SK-N-SH (cell line): Measurements from ENCODE around the gene TECTB. TPM values are rescaled to one million over a fixed set of nuclear protein-coding genes. Genes with fewer than 3 reads are reported as not detected.

ENCODE experiments used
- CTCF ChIA-PET: fragments of 300-600, 350-600 bp; formaldehyde crosslinking; extraction: SDS; loops from one replicate; lab custom pipeline; 2021; lab: Yijun Ruan, JAX
- POLR2A ChIA-PET: fragments of 350-600 bp; sonication (Branson Sonifier 250); formaldehyde crosslinking; extraction: SDS; loops from one replicate; lab custom pipeline; 2020; ENCODE audit warnings: antibody characterized with exemption, inconsistent platforms; lab: Yijun Ruan, JAX
- DNase-seq: peaks from one replicate; pipeline ENCODE4 v3.0.0; 2012
- H2AFZ ChIP-seq: fragments of 200-600 bp; sonication (generic); 2 replicates; pipeline ENCODE4 v1.8.1; 2016; ENCODE audit warnings: antibody characterized with exemption, mild to moderate bottlenecking, low read depth
- H3F3A ChIP-seq: fragments of 200-600 bp; sonication (generic); replicated peaks from 2 replicates; pipeline ENCODE3; 2016; ENCODE audit warnings: antibody characterized with exemption, mild to moderate bottlenecking; ENCODE audit not compliant: insufficient read depth
- H3K27ac ChIP-seq, 2 experiments: fragments of 200-500 bp in 1 of 2; fragments of 200-600 bp in 1 of 2; sonication (Bioruptor generic) in 1 of 2; sonication (generic), shearing (Covaris generic) in 1 of 2; 2 replicates each; pipeline versions ENCODE4 v1.5.1 to v1.6.1; 2014 to 2016; ENCODE audit warnings: low read depth in 2 of 2, inconsistent platforms in 1 of 2, low read length in 1 of 2, mild to moderate bottlenecking in 1 of 2, mixed read lengths in 1 of 2
- H3K27me3 ChIP-seq: fragments of 200-600 bp; sonication (generic), shearing (Covaris generic); 2 replicates; pipeline ENCODE4 v1.6.1; 2016; ENCODE audit warnings: mixed run types; ENCODE audit not compliant: insufficient read depth
- H3K36me3 ChIP-seq, 2 experiments: fragments of 200-500 bp in 1 of 2; fragments of 200-600 bp in 1 of 2; sonication (Bioruptor generic) in 1 of 2; sonication (generic) in 1 of 2; replicated peaks in 1 of 2; 2 replicates each; pipeline versions ENCODE3 to v1.5.1; 2014 to 2016; ENCODE audit warnings: low read length in 1 of 2, mild to moderate bottlenecking in 1 of 2; ENCODE audit not compliant: insufficient read depth in 2 of 2, control insufficient read depth in 1 of 2
- H3K4me1 ChIP-seq, 2 experiments: fragments of 200-500 bp in 1 of 2; fragments of 200-600 bp in 1 of 2; sonication (Bioruptor generic) in 1 of 2; sonication (generic), shearing (Covaris generic) in 1 of 2; 2 replicates each; pipeline versions ENCODE4 v1.5.1 to v1.6.1; 2014 to 2016; ENCODE audit warnings: low read depth in 1 of 2, low read length in 1 of 2, mixed run types in 1 of 2; ENCODE audit not compliant: insufficient read depth in 2 of 2, control insufficient read depth in 1 of 2
- H3K4me2 ChIP-seq: fragments of 200-600 bp; sonication (generic), shearing (Covaris generic); 2 replicates; pipeline ENCODE4 v1.6.1; 2017; ENCODE audit warnings: mixed run types
- H3K4me3 ChIP-seq, 2 experiments: fragments of 200-500 bp in 1 of 2; fragments of 200-600 bp in 1 of 2; sonication (Bioruptor generic) in 1 of 2; sonication (generic), shearing (Covaris generic) in 1 of 2; 2 replicates each; pipeline versions ENCODE4 v1.5.1 to v1.8.1; 2014 to 2016; ENCODE audit warnings: low read depth in 2 of 2, inconsistent platforms in 1 of 2, low read length in 1 of 2, mild to moderate bottlenecking in 1 of 2, mixed read lengths in 1 of 2, moderate library complexity in 1 of 2
- H3K79me2 ChIP-seq: fragments of 200-600 bp; sonication (generic); 2 replicates; pipeline ENCODE4 v1.8.1; 2017; ENCODE audit warnings: mild to moderate bottlenecking; ENCODE audit not compliant: insufficient read depth
- H3K9ac ChIP-seq: fragments of 200-600 bp; sonication (generic); 2 replicates; pipeline ENCODE4 v1.6.1; 2017; ENCODE audit warnings: mixed run types
- H3K9me2 ChIP-seq: fragments of 200-600 bp; sonication (generic); 2 replicates; pipeline ENCODE4 v1.6.1; 2017; ENCODE audit warnings: mixed run types
- H3K9me3 ChIP-seq: fragments of 200-600 bp; sonication (generic); 2 replicates; pipeline ENCODE4 v1.6.1; 2017; ENCODE audit warnings: mixed run types, mild to moderate bottlenecking, moderate library complexity
- H4K20me1 ChIP-seq: fragments of 200-600 bp; sonication (generic); 2 replicates; pipeline ENCODE4 v1.6.1; 2017; ENCODE audit warnings: mild to moderate bottlenecking, mixed run types; ENCODE audit not compliant: insufficient read depth
- EP300 ChIP-seq, 2 experiments: IDR thresholded peaks; 2 replicates each; pipeline versions ENCODE4 v1.4.0 to v1.6.1; 2012; ENCODE audit warnings: borderline replicate concordance in 1 of 2, low read depth in 1 of 2, low read length in 1 of 2
- FOXM1 ChIP-seq: IDR thresholded peaks from 2 replicates; pipeline ENCODE4 v1.4.0; 2012; ENCODE audit warnings: low read depth, mild to moderate bottlenecking
- GABPA ChIP-seq: IDR thresholded peaks from 2 replicates; pipeline ENCODE4 v1.4.0; 2012; ENCODE audit warnings: low read depth, mild to moderate bottlenecking
- MEF2A ChIP-seq: IDR thresholded peaks from 2 replicates; pipeline ENCODE4 v1.4.0; 2012; ENCODE audit warnings: low read depth, borderline replicate concordance
- NRF1 ChIP-seq: IDR thresholded peaks from 2 replicates; pipeline ENCODE4 v1.6.1; 2012; ENCODE audit warnings: low read depth, mild to moderate bottlenecking, low read length
- POLR2AphosphoS5 ChIP-seq: IDR thresholded peaks from 2 replicates; pipeline ENCODE4 v1.6.1; 2012; ENCODE audit warnings: low read depth, low read length
- RAD21 ChIP-seq: IDR thresholded peaks from 2 replicates; pipeline ENCODE4 v1.6.1; 2012; ENCODE audit warnings: mild to moderate bottlenecking, low read length
- RFX5 ChIP-seq: IDR thresholded peaks from 2 replicates; pipeline ENCODE4 v1.6.1; 2012; ENCODE audit warnings: mild to moderate bottlenecking, improper control_type of control experiment, low read length
- TCF12 ChIP-seq: IDR thresholded peaks from 2 replicates; pipeline ENCODE4 v1.4.0; 2012
- TEAD4 ChIP-seq: IDR thresholded peaks from 2 replicates; pipeline ENCODE4 v1.4.0; 2012; ENCODE audit warnings: mild to moderate bottlenecking, borderline replicate concordance; ENCODE audit not compliant: insufficient read depth
- WGBS: methylation state at CpG from one replicate; pipeline ENCODE4 v1.1.6; 2017; ENCODE audit warnings: low lambda C conversion rate; 5-methylcytosine and 5-hydroxymethylcytosine counted together
- polyA plus RNA-seq, 3 experiments: library from polyadenylated mRNA; depleted of rRNA; stranded (reverse); fragments of >200 nt; gene quantifications; 2 replicates each; pipeline ENCODE4 v1.2.3, GENCODE V29; 2012
- TF ChIP-seq, protein P1 (sequence below): IDR thresholded peaks from 2 replicates; pipeline ENCODE4; 2012
- TF ChIP-seq, protein P2 (sequence below): fragments of 150-350 bp; IDR thresholded peaks from 2 replicates; pipeline ENCODE4 v1.6.1; 2017; ENCODE audit warnings: antibody characterized with exemption, low read length, low read depth, borderline replicate concordance
- TF ChIP-seq, protein P3 (sequence below): fragments of 200-600 bp; sonication (generic); IDR thresholded peaks from 2 replicates; pipeline ENCODE4 v1.6.1; 2017; ENCODE audit warnings: antibody characterized with exemption, mild to moderate bottlenecking, moderate library complexity

TECTB gene
- polyA plus RNA-seq, 1 of the 3 experiments (the other 2 are of a cell fraction): not detected

GRCh38 chr10:112345743-112346142 lies 62.5 kb downstream of the TECTB start:
- Histone ChIP-seq H3K9ac (no peak overlapping the region), H3K9me3 (no peaks in the 10 kb centered on the region), H3K36me3 (no peaks in the 10 kb centered on the region), H2AFZ (no peak overlapping the region), H3K27me3 (no peaks in the 10 kb centered on the region), H4K20me1 (no peaks in the 10 kb centered on the region), H3K4me2 (no peak overlapping the region), H3K4me3 (no peak overlapping the region), H3K79me2 (no peaks in the 10 kb centered on the region), H3K27ac (no peak overlapping the region), H3F3A (no peaks in the 10 kb centered on the region), H3K9me2 (no peaks in the 10 kb centered on the region), H3K4me1 (peaks cover 0 to 17% of the 10 kb centered on the region in 2 experiments; a peak in 1 of 4 replicates)
- ChIA-PET CTCF (interaction anchor here (1.0 kb wide), 1 partner anchor 16 kb away, joined by 3 read pairs; no protein-coding TSS in a partner anchor), POLR2A (no interaction called here)
- DNase-seq: no peak
- TF ChIP-seq, protein P1, sequence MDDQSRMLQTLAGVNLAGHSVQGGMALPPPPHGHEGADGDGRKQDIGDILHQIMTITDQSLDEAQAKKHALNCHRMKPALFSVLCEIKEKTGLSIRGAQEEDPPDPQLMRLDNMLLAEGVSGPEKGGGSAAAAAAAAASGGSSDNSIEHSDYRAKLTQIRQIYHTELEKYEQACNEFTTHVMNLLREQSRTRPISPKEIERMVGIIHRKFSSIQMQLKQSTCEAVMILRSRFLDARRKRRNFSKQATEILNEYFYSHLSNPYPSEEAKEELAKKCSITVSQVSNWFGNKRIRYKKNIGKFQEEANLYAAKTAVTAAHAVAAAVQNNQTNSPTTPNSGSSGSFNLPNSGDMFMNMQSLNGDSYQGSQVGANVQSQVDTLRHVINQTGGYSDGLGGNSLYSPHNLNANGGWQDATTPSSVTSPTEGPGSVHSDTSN: no peak
- no peak for TF ChIP-seq EP300 (IDR thresholded peaks at IDR 0.05; ENCODE audit: borderline replicate concordance in 1 of 2, low read depth in 1 of 2, low read length in 1 of 2)
- no peak for TF ChIP-seq POLR2AphosphoS5
- TF ChIP-seq NRF1: no peak
- TF ChIP-seq, protein P2, sequence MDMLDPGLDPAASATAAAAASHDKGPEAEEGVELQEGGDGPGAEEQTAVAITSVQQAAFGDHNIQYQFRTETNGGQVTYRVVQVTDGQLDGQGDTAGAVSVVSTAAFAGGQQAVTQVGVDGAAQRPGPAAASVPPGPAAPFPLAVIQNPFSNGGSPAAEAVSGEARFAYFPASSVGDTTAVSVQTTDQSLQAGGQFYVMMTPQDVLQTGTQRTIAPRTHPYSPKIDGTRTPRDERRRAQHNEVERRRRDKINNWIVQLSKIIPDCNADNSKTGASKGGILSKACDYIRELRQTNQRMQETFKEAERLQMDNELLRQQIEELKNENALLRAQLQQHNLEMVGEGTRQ: no peak
- TF ChIP-seq TEAD4: no peak
- TF ChIP-seq, protein P3, sequence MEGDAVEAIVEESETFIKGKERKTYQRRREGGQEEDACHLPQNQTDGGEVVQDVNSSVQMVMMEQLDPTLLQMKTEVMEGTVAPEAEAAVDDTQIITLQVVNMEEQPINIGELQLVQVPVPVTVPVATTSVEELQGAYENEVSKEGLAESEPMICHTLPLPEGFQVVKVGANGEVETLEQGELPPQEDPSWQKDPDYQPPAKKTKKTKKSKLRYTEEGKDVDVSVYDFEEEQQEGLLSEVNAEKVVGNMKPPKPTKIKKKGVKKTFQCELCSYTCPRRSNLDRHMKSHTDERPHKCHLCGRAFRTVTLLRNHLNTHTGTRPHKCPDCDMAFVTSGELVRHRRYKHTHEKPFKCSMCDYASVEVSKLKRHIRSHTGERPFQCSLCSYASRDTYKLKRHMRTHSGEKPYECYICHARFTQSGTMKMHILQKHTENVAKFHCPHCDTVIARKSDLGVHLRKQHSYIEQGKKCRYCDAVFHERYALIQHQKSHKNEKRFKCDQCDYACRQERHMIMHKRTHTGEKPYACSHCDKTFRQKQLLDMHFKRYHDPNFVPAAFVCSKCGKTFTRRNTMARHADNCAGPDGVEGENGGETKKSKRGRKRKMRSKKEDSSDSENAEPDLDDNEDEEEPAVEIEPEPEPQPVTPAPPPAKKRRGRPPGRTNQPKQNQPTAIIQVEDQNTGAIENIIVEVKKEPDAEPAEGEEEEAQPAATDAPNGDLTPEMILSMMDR: no peak
- 29% methylated on average over 1 of the region's 9 CpGs for WGBS

DNA sequence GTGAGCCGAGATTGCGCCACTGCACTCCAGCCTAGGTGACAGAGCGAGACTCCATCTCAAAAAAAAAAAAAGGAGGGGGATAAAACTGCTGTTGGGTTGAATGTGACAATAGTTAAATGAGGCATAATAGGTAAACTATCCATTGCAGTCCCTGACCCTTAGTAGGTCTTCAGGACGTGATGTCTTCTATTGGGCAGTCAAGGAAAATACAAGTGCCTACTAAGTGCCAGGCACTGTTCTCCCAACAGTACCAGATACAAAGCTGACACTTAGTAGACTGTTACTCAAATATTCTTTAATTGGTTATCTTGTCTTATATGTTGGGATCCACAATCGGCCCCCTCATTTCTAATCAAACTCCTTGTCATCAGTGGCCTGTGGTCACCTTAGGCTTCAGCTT lies 63.6 kb downstream of the TECTB start:
- DNase-seq: no peak
- TF ChIP-seq GABPA: no peak
- TF ChIP-seq RFX5: no peak
- no peak for TF ChIP-seq NRF1
- no peak for TF ChIP-seq MEF2A
- no peak for TF ChIP-seq FOXM1
- TF ChIP-seq RAD21: no peak
- no peak for TF ChIP-seq TCF12
- Histone ChIP-seq H3K4me3 (no peak overlapping the region), H3K4me1 (peaks cover 0 to 15% of the 10 kb centered on the region in 2 experiments; a peak in 1 of 4 replicates), H2AFZ (no peak overlapping the region), H3K9ac (no peak overlapping the region), H3K27ac (no peak overlapping the region), H3K36me3 (no peaks in the 10 kb centered on the region), H3K79me2 (no peaks in the 10 kb centered on the region), H4K20me1 (no peaks in the 10 kb centered on the region), H3K9me3 (no peaks in the 10 kb centered on the region), H3K27me3 (no peaks in the 10 kb centered on the region), H3F3A (no peaks in the 10 kb centered on the region), H3K9me2 (no peaks in the 10 kb centered on the region), H3K4me2 (no peak overlapping the region)
- 55% methylated on average over 5 of the region's 5 CpGs for WGBS
- ChIA-PET POLR2A (no interaction called here), CTCF (interaction anchor here (1.5 kb wide), 1 partner anchor 29 kb away, joined by 4 read pairs; no protein-coding TSS in a partner anchor)
